H1 (cell line): ENCODE data around the gene PNPLA3. TPM values are rescaled to one million over a fixed set of nuclear protein-coding genes. Genes with fewer than 3 reads are reported as not detected.

Source experiments
- RAD21 ChIP-seq, 2 experiments: IDR thresholded peaks in 1 of 2; conservative IDR thresholded peaks in 1 of 2; 2 replicates each; pipeline ENCODE4 v1.6.1; 2011; ENCODE audit warnings: low read depth in 2 of 2, low read length in 2 of 2, improper control_type of control experiment in 1 of 2, inconsistent platforms in 1 of 2, mild to moderate bottlenecking in 1 of 2, moderate library complexity in 1 of 2
- polyA plus RNA-seq, 7 experiments: library from polyadenylated mRNA; depleted of rRNA in 3 of 7; stranded (reverse) in 5 of 7; unstranded in 2 of 7; fragments of >200 nt in 5 of 7; fragments of 200-250 nt in 2 of 7; gene quantifications; 1 replicate in 5 of 7; 2 replicates in 1 of 7; 4 replicates in 1 of 7; pipeline versions ENCODE4 v1.2.1 to v1.2.3, GENCODE V29; 2011 to 2013; ENCODE audit warnings: missing spikeins in 2 of 7, mixed read lengths in 2 of 7
- total RNA-seq: library from RNA; stranded (reverse); fragmentation: NEBNext Ultra II Directional; extraction: Animal tissue kit (Norgen Biotek cat#: 25700); gene quantifications from 2 replicates; pipeline ENCODE4 v1.2.1, GENCODE V29; 2021

Gene PNPLA3
- total and polyA plus RNA-seq, 2 of the 8 experiments (the other 6 are each of a cell fraction or from before 2014, with no cell fraction given): 17.5 to 23.4 TPM

GRCh38 chr22:43876866-43877509 is 46.6 kb upstream of the PNPLA3 start (continued):
- no peak for TF ChIP-seq RAD21 (IDR thresholded peaks at IDR 0.05 in 1 of 2, conservative IDR thresholded peaks at IDR 0.05 in 1 of 2; ENCODE audit: low read depth in 2 of 2, low read length in 2 of 2)
